Middle frontal gyrus (tissue), 1 donor: ENCODE results near the gene OR8S1.
"Not testable (repeated sequence)": the region's sequence is repeated elsewhere in the genome, so short reads cannot be mapped to it uniquely, and the experiment has no call there.

Experiments used
- DNase-seq: peaks from one replicate; pipeline ENCODE4 v3.0.0-alpha.2; 2015; ENCODE audit warnings: low spot score; ENCODE audit errors: extremely low spot score

Gene OR8S1

DNA sequence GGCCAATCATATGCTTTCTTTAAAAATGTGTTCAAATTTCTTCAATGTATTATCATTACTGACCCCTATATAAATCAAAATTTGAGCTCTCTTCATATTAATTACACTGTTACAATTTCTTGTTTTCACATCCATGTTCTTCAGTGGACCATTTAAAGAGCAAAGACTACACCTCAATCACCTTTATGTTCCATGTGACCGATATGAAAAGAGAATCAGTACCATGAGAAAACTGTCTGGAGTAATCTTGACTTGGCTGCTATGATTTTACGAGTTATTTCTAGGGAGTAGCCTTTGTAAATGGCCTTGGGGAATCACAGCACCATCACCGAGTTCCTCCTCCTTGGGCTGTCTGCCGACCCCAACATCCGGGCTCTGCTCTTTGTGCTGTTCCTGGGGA, at the start of gene OR8S1:
Gene OR8S1, plus strand, starts transcription at position 301 of the 400 bp plus-strand sequence. Its CDS starts 0 bp downstream, at position 301.
- no peak for DNase-seq

DNA sequence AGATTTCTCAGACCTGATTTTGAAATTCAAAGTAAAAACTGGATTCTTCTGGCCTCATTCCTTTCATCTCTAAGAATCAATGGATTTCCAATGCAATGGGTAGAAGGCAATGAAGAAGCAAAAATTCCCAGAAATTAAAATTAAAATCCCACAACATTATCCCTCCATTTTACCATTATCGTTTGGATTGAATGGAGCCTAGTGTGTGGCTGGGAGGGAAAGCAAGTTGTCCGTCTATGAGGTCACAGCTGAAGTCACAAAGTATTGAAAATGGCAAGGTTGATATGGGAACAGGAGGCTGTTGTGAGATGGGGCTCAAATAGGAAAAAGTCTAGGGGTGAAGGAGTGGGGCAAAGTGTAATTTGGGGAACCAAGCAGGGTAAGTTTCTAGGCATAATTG, 43.2 kb upstream of the OR8S1 start, which contains the start of gene C12orf54:
Gene C12orf54, plus strand, starts transcription at position 301 of the 400 bp plus-strand sequence. CDS start 799 bp downstream, outside the sequence.
- DNase-seq: no peak

GRCh38 chr12:48482930-48483329, 42.5 kb upstream of the OR8S1 start:
- no peak for DNase-seq

DNA sequence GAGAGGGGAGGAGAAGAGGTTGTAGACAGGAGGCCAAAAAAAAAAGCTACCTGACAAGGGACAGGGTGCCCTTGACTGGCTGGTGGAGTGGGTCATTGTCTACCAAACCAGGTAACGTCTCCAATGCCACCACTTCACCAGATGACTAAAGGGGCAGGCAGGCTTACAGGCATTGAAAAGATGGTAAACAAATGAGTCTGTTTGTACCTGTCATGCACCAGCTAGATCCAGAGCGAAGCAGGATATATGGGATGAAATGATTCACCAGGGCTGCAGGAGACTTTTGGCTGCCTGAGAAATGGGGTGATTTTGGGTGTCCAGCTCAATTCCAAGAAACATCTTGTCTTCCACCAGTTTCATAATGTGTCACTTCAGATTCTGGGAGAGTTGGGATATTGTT, 39.2 kb upstream of the OR8S1 start:
- no peak for DNase-seq

GRCh38 chr12:48486679-48487078, 38.8 kb upstream of the OR8S1 start:
- DNase-seq: no peak

- DNase-seq: no peak
Measured at GRCh38 chr12:48489012-48489411, 36.4 kb upstream of the OR8S1 start.

GRCh38 chr12:48489456-48489855, 36.0 kb upstream of the OR8S1 start:
- DNase-seq: not testable (repeated sequence)

DNA sequence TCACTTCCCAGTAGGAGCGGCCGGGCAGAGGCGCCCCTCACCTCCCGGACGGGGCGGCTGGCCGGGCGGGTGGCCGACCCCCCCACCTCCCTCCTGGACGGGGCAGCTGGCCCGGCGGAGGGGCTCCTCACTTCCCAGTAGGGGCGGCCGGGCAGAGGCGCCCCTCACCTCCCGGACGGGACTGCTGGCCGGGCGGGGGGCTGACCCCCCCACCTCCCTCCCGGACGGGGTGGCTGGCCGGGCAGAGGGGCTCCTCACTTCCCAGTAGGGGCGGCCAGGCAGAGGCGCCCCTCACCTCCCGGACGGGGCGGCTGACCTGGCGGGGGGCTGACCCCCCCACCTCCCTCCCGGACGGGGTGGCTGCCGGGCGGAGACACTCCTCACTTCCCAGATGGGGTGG, 25.2 kb upstream of the OR8S1 start:
- DNase-seq: not testable (repeated sequence)

DNA sequence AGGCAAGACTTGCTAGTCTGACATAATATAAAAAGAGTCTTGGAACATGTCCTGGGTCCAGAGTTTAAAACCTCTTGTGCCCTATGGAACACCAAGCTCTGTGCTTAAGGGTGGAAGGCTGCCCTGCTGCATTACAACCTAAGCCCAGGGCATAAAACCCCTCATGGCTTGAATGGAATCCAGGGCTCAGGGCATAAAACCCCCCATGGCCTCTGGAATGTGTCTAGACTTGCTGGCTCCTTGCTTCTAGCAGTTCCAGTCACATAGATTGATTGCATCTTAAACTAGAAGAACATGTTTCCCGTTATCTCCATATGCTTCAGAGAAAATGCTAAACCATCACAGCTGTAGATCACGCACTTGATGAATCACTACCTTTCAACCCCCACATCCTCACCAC, 18.6 kb upstream of the OR8S1 start:
- DNase-seq: not testable (repeated sequence)

DNA sequence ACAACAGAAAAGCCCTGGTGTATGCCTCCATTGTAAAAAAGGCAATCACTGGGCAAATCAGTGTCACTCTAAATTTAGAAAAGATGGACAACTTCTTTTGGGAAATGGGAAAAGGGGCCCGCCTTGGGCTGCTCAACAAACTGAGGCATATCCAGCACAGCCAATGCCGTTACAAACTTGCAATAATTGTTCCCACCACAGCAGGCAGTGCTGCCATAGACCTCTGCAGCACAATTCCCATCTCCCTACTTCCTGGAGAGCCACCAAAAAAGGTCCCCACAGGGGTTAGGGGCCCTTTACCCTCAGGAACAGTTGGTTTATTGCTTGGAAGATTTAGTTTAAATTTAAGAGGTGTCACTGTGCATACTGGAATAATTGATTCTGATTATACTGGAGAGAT, 16.4 kb upstream of the OR8S1 start:
- no peak for DNase-seq

- no peak for DNase-seq
Measured at GRCh38 chr12:48510111-48510510, 15.3 kb upstream of the OR8S1 start.

GRCh38 chr12:48512855-48513254, 12.6 kb upstream of the OR8S1 start:
- no peak for DNase-seq

DNA sequence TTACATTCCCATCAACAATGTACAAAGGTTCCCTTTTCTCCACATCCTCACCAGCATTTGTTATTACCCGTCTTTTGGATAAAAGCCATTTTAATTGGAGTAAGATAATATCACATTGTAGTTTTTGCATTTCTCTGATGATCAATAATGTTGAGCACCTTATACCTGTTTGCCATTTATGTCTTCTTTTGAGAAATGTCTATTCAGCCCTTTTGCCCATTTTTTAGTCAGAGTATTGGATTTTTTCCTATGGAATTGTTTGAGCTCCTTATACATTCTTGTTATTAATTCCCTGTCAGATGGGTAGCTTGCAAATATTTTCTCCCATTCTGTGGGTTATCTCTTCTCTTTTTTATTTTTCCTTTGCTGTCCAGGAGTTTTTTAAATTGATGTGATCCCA, 10.7 kb upstream of the OR8S1 start:
- DNase-seq: no peak

GRCh38 chr12:48520381-48520780, 5.1 kb upstream of the OR8S1 start:
- DNase-seq: not testable (repeated sequence)

DNA sequence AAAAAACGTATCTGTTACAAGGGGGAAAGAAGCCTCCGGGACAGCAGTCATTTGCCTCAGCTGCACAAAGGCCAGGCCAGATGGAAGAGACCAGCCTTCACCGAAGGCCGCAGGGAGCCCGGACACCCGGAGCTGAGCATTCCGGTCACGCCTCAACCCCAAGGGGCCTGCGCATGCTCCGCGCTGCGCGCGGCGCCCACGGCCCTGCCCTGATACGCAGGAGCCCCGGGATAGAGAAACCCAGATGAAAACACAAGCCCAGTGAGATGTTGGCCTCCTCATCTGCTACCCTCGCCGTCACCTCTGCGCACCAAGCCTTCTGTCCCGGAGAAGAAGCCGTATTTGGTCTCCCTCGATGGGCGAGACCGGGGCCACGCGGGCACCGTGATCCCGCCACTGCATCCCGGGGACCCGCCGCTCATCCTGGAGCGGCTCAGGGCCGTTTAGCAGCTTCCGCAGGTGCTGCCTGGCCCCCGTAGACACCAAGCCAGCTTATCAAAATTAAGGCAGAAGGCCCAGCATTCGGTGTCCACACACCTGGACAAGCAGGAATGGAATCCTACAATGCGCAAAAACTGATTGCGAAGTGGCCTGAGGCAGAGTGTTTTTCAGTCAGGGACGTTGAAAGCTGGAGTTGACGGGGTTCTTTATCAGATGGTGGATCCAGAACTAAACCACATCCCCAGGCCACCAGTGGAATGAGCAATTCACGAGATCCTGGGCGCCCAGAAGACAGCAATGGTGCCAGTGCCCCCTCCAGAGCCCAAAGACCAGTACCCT, 2.6 kb downstream of the OR8S1 start:
- DNase-seq: no peak

GRCh38 chr12:48532601-48533000, 7.2 kb downstream of the OR8S1 start:
- DNase-seq: no peak

DNA sequence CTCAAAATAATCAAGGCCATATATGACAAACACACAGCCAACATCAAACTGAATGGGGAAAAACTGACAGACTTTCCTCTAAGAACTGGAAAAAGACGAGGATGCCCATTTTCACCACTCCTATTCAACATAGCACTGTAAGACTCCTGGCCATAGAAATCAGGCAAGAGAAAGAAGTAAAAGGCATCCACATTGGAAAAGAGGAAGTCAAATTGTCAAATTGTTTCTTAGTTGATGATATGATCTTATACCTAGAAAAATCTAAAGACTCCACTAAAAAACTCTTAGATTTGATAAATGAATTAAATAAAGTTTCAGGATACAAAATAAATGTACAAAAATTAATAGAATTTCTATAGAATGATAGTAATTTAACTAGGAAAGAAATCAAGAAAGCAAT, 11.2 kb downstream of the OR8S1 start:
- DNase-seq: no peak

- DNase-seq: no peak
Measured at GRCh38 chr12:48542300-48542928, 17.0 kb downstream of the OR8S1 start.

DNA sequence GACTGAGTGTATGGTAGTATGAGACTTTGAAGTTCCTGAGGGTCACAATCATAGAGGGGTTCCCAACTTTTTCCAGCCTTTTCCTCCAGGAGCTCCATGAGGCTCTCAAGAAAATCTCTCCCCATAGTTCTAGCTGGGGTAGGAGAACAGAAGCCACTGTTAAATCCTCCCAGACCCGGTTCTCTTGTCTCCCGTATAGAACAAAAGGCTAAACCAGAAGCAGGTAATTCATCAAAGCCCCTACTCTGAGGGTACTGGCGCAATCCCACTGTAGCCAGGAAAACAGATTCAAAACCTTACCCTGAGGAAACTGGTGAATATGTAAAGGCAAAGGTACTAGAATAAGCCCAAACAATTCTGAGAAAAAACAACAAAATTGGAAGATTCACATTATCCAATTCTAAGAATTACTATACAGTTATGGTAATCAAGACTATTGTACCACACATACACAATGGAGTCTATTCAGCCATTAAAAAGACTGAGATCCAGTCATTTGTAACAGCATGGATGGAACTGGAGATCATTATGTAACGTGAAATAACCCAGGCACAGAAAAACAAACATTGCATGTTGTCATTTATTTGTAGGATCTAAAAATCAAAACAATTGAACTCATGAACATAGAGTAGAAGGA, 20.5 kb downstream of the OR8S1 start:
- no peak for DNase-seq

- not testable (repeated sequence) for DNase-seq
Measured at GRCh38 chr12:48547012-48547411, 21.6 kb downstream of the OR8S1 start.

- not testable (repeated sequence) for DNase-seq
Measured at GRCh38 chr12:48551636-48552035, 26.2 kb downstream of the OR8S1 start.

- DNase-seq: not testable (repeated sequence)
Measured at GRCh38 chr12:48553666-48554343, 28.4 kb downstream of the OR8S1 start.
